Kidney epithelial cell (primary cell): ENCODE measurements around the gene PAF1. TPM values are rescaled to one million over a fixed set of nuclear protein-coding genes. Genes with fewer than 3 reads are reported as not detected.

Experiments
- DNase-seq: peaks from one replicate; pipeline ENCODE4 v3.0.0-alpha.2; 2010; ENCODE audit warnings: low read depth
- H3K27me3 ChIP-seq: 2 replicates; pipeline ENCODE4 v1.6.0; 2011; ENCODE audit warnings: low read length; ENCODE audit not compliant: control insufficient read depth, insufficient read depth
- H3K36me3 ChIP-seq: 2 replicates; pipeline ENCODE4 v1.5.1; 2011; ENCODE audit warnings: low read length; ENCODE audit not compliant: control insufficient read depth, insufficient read depth
- H3K4me3 ChIP-seq: 2 replicates; pipeline ENCODE4 v1.5.1; 2011; ENCODE audit warnings: low read depth, mild to moderate bottlenecking, control low read depth, low read length
- CTCF ChIP-seq: IDR thresholded peaks from 2 replicates; pipeline ENCODE4 v1.5.1; 2011; ENCODE audit warnings: mild to moderate bottlenecking, moderate library complexity, low read length, control low read depth, inconsistent platforms; ENCODE audit not compliant: insufficient read depth, poor library complexity, severe bottlenecking
- total RNA-seq: library from RNA; depleted of rRNA; stranded (reverse); fragments of >200 nt; gene quantifications from 2 replicates; pipeline ENCODE4 v1.2.3, GENCODE V29; 2015

PAF1 gene
- total RNA-seq, 1 donor from 2014 or later, result 44.6 TPM

- no peaks in the 10 kb centered on the region for H3K27me3 ChIP-seq
- no peak overlapping the region for H3K4me3 ChIP-seq
- peaks cover 1% of the 10 kb centered on the region for H3K36me3 ChIP-seq
- TF ChIP-seq CTCF, result no peak
- DNase-seq, result peak; percentile 45
Observed at GRCh38 chr19:39362682-39363657, 27.9 kb downstream of the PAF1 start.

- no peak for TF ChIP-seq CTCF
- DNase-seq, result no peak
- H3K36me3 ChIP-seq, result peaks cover 1% of the 10 kb centered on the region
- H3K4me3 ChIP-seq, result no peak overlapping the region
- no peaks in the 10 kb centered on the region for H3K27me3 ChIP-seq
Observed at GRCh38 chr19:39360599-39360998, 30.3 kb downstream of the PAF1 start.

GRCh38 chr19:39359026-39359425 is 31.9 kb downstream of the PAF1 start:
- no peaks in the 10 kb centered on the region for H3K27me3 ChIP-seq
- no peak for TF ChIP-seq CTCF
- DNase-seq, result no peak
- H3K36me3 ChIP-seq, result peaks cover 1% of the 10 kb centered on the region
- H3K4me3 ChIP-seq, result no peak overlapping the region

- Histone ChIP-seq H3K36me3 (peaks cover 3% of the 10 kb centered on the region), H3K27me3 (no peaks in the 10 kb centered on the region), H3K4me3 (no peak overlapping the region)
- DNase-seq, result no peak
- no peak for TF ChIP-seq CTCF
Observed at GRCh38 chr19:39356647-39357046, 34.3 kb downstream of the PAF1 start.

GRCh38 chr19:39356073-39356472 is 34.8 kb downstream of the PAF1 start:
- no peak overlapping the region for H3K4me3 ChIP-seq
- peaks cover 3% of the 10 kb centered on the region for H3K36me3 ChIP-seq
- DNase-seq, result no peak
- TF ChIP-seq CTCF, result no peak
- no peaks in the 10 kb centered on the region for H3K27me3 ChIP-seq

GRCh38 chr19:39355253-39355652 is 35.7 kb downstream of the PAF1 start:
- DNase-seq, result no peak
- TF ChIP-seq CTCF, result no peak
- H3K4me3 ChIP-seq, result no peak overlapping the region
- peaks cover 3% of the 10 kb centered on the region for H3K36me3 ChIP-seq
- H3K27me3 ChIP-seq, result no peaks in the 10 kb centered on the region
